Panc1 (cell line): ENCODE measurements around the gene MRPL24. TPM values are rescaled to one million over a fixed set of nuclear protein-coding genes. Genes with fewer than 3 reads are reported as not detected.

Source experiments
- ATAC-seq: fragments of 200-7000 bp; cut with Tn5 transposase; 2 replicates; pipeline ENCODE4 v1.9.1; 2020; ENCODE audit warnings: mild to moderate bottlenecking, moderate library complexity
- BruUV-seq: library from RNA; stranded (reverse); fragments of 400-500 nt; replicated peaks from 2 replicates; lab custom pipeline; 2021; lab: Mats Ljungman, UMichigan
- CTCF ChIA-PET: fragments of 300-600 bp; sonication (Branson Sonifier 250); formaldehyde crosslinking; loops from one replicate; lab custom pipeline; 2022; ENCODE audit warnings: antibody characterized with exemption; lab: Charles Lee
- POLR2A ChIA-PET: fragments of 300-600 bp; sonication (Branson Sonifier 250); formaldehyde crosslinking; loops from one replicate; lab custom pipeline; 2022; ENCODE audit warnings: antibody characterized with exemption; lab: Charles Lee
- DNase-seq: peaks from one replicate; pipeline ENCODE4 v3.0.0-alpha.2; 2010; ENCODE audit warnings: low read depth, low spot score
- H3K27ac ChIP-seq: 2 replicates; pipeline ENCODE4 v1.5.1; 2011; ENCODE audit warnings: mild to moderate bottlenecking, low read length, inconsistent platforms
- H3K27me3 ChIP-seq: fragments of 200-500 bp; sonication (Bioruptor generic); 2 replicates; pipeline ENCODE4 v1.6.0; 2014; ENCODE audit warnings: low read length, inconsistent platforms; ENCODE audit not compliant: control insufficient read depth, insufficient read depth
- H3K36me3 ChIP-seq: fragments of 200-500 bp; sonication (Bioruptor generic); 2 replicates; pipeline ENCODE4 v1.5.1; 2014; ENCODE audit warnings: inconsistent platforms, mild to moderate bottlenecking, low read length, moderate library complexity; ENCODE audit not compliant: control insufficient read depth, insufficient read depth
- H3K4me1 ChIP-seq: 2 replicates; pipeline ENCODE4 v1.5.1; 2011; ENCODE audit warnings: inconsistent platforms, mild to moderate bottlenecking, low read length, moderate library complexity; ENCODE audit not compliant: control insufficient read depth, insufficient read depth
- H3K4me3 ChIP-seq, 2 experiments: 2 replicates each; pipeline ENCODE4 v1.5.1; 2011 to 2012; ENCODE audit warnings: low read depth in 2 of 2, low read length in 2 of 2, mild to moderate bottlenecking in 2 of 2, inconsistent platforms in 1 of 2, moderate library complexity in 1 of 2
- H3K9me3 ChIP-seq: fragments of 200-500 bp; sonication (Bioruptor generic); 2 replicates; pipeline ENCODE4 v1.5.1; 2014; ENCODE audit warnings: low read depth, mild to moderate bottlenecking, inconsistent platforms, low read length, moderate library complexity; ENCODE audit not compliant: control insufficient read depth, insufficient read depth
- CTCF ChIP-seq: fragments of 450-650 bp; IDR thresholded peaks from 2 replicates; pipeline ENCODE4 v1.5.1; 2017; ENCODE audit warnings: mild to moderate bottlenecking
- POLR2AphosphoS5 ChIP-seq: IDR thresholded peaks from 2 replicates; pipeline ENCODE4 v1.6.1; 2012; ENCODE audit warnings: mild to moderate bottlenecking, low read depth, low read length, moderate library complexity
- REST ChIP-seq, 2 experiments: IDR thresholded peaks; 2 replicates each; pipeline ENCODE4 v1.6.1; 2011 to 2012; ENCODE audit warnings: low read depth in 2 of 2, control low read depth in 1 of 2, low read length in 1 of 2, mild to moderate bottlenecking in 1 of 2, moderate library complexity in 1 of 2; ENCODE audit not compliant: insufficient read depth in 1 of 2
- SIN3A ChIP-seq: IDR thresholded peaks from 2 replicates; pipeline ENCODE4 v1.6.1; 2012; ENCODE audit warnings: low read depth, mild to moderate bottlenecking, low read length, moderate library complexity, borderline replicate concordance; ENCODE audit not compliant: insufficient read depth
- TCF7L2 ChIP-seq: IDR thresholded peaks from 2 replicates; pipeline ENCODE4 v1.6.1; 2011; ENCODE audit warnings: mild to moderate bottlenecking, low read depth, low read length, inconsistent platforms
- in situ Hi-C: cut with HindIII; loops from 2 replicates; pipeline ENCODE4 v1.10.0; 2016; ENCODE audit warnings: low sequenced_read_pairs, low pct_unique_long_range_greater_than_20kb
- intact Hi-C: fragments of 100-400 bp; cut with micrococcal nuclease; formaldehyde crosslinking; loops from one replicate; pipeline ENCODE4 v1.10.0; 2022; ENCODE audit not compliant: unreplicated experiment
- total RNA-seq: library from RNA; stranded (reverse); gene quantifications from one replicate; pipeline ENCODE4 v1.2.1, GENCODE V29; 2021; ENCODE audit not compliant: unreplicated experiment

Gene MRPL24
- total RNA-seq, 1 experiment from 2014 or later, result 80.4 TPM

- in situ Hi-C loops, result no loop called here
- BruUV-seq, result no TSS peak
- POLR2A ChIA-PET, result interaction anchor here (0.9 to 1.7 kb wide), 5 partner anchors 16 to 51 kb away, joined by 3 to 12 read pairs (median 5); partner anchors contain the start of genes CRABP2 and MRPL24
Observed at GRCh38 chr1:156689953-156690674, 50.8 kb downstream of the MRPL24 start.

GRCh38 chr1:156689035-156689952 is 51.6 kb downstream of the MRPL24 start:
- peak overlapping the region; percentile 39 to 63 for H3K4me3 ChIP-seq
- H3K4me1 ChIP-seq, result peaks cover 50% of the 10 kb centered on the region
- no TSS peak for BruUV-seq
- in situ Hi-C loops (no loop called here), intact Hi-C loops (loop anchor here (1.0 kb wide), 1 partner anchor 37 kb away; no protein-coding TSS in a partner anchor)
- no peaks in the 10 kb centered on the region for H3K9me3 ChIP-seq
- ATAC-seq (peak; percentile 88), DNase-seq (peak; percentile 78)
- CTCF ChIA-PET, result interaction anchor here (0.5 to 5.7 kb wide), 29 partner anchors 9 to 238 kb away, joined by 3 to 118 read pairs (median 6); partner anchors contain the start of genes CRABP2, HDGF, ISG20L2 and METTL25B
- peak overlapping the region; percentile 95 for H3K27ac ChIP-seq
- POLR2A ChIA-PET, result interaction anchor here (0.5 to 1.7 kb wide), 6 partner anchors 16 to 700 kb away, joined by 3 to 12 read pairs (median 3); no protein-coding TSS in a partner anchor
- TF ChIP-seq TCF7L2 (0 out of 2 replicates have a peak, but pooled peaks have one; percentile 34), POLR2AphosphoS5 (no peak; the same call in 1 of the 2 replicates), REST (IDR thresholded peaks at IDR 0.05; ENCODE audit: insufficient read depth in 1 of 2, low read depth in 2 of 2, low read length in 1 of 2) (no peak), SIN3A (0 out of 2 replicates have a peak, but pooled peaks have one; percentile 27), CTCF (peak; percentile 93)
- H3K27me3 ChIP-seq, result no peaks in the 10 kb centered on the region
- H3K36me3 ChIP-seq, result no peaks in the 10 kb centered on the region

More at GRCh38 chr1:156689953-156690674, 50.8 kb downstream of the MRPL24 start:
- CTCF ChIA-PET, result interaction anchor here (0.6 to 5.7 kb wide), 27 partner anchors 8 to 238 kb away, joined by 3 to 118 read pairs (median 6); partner anchors contain the start of genes CRABP2, HDGF, ISG20L2 and METTL25B
- intact Hi-C loops, result loop anchor here (1.0 to 10.0 kb wide), 3 partner anchors 15 to 175 kb away; partner anchors contain the start of genes CRABP2 and NTRK1
- no peaks in the 10 kb centered on the region for H3K9me3 ChIP-seq
- peak overlapping the region; percentile 95 for H3K27ac ChIP-seq
- H3K4me1 ChIP-seq, result peaks cover 56% of the 10 kb centered on the region
- H3K27me3 ChIP-seq, result no peaks in the 10 kb centered on the region
- H3K4me3 ChIP-seq, result peak overlapping the region; percentile 39 to 63
- TF ChIP-seq POLR2AphosphoS5 (0 out of 2 replicates have a peak, but pooled peaks have one; percentile 32), CTCF (no peak)
- H3K36me3 ChIP-seq, result no peaks in the 10 kb centered on the region
- DNase-seq, result no peak
- ATAC-seq, result peak; percentile 0; the same call in 1 of the 2 replicates
